Neural cell (in vitro differentiated cells): ENCODE data around the gene SLC4A1. TPM values are rescaled to one million over a fixed set of nuclear protein-coding genes. Genes with fewer than 3 reads are reported as not detected.

ENCODE experiments used
- H2AFZ ChIP-seq: fragments of 200-600, 300-800 bp; sonication (generic), shearing (Covaris generic); 2 replicates; pipeline ENCODE4 v1.6.0; 2014; ENCODE audit warnings: low read depth, mild to moderate bottlenecking, antibody characterized with exemption, low read length, moderate library complexity
- H3F3A ChIP-seq: fragments of 200-600 bp; shearing (Covaris generic); 2 replicates; pipeline ENCODE4 v1.6.1; 2016; ENCODE audit warnings: mild to moderate bottlenecking, moderate library complexity, mixed read lengths, antibody characterized with exemption, low read length; ENCODE audit not compliant: insufficient read depth, poor library complexity, severe bottlenecking
- H3K27ac ChIP-seq: fragments of 200-600, 300-800 bp; sonication (generic), shearing (Covaris generic); 2 replicates; pipeline ENCODE4 v1.5.1; 2014; ENCODE audit warnings: mild to moderate bottlenecking, low read length, moderate library complexity
- H3K27me3 ChIP-seq: fragments of 300-800, 200-600 bp; sonication (generic), shearing (Covaris generic); 2 replicates; pipeline ENCODE4 v1.6.0; 2014; ENCODE audit warnings: mild to moderate bottlenecking, low read depth, low read length, moderate library complexity; ENCODE audit not compliant: insufficient read depth
- H3K36me3 ChIP-seq: fragments of 300-800, 200-600 bp; sonication (generic), shearing (Covaris generic); 2 replicates; pipeline ENCODE4 v1.5.1; 2014; ENCODE audit warnings: mild to moderate bottlenecking, antibody characterized with exemption, low read length, moderate library complexity; ENCODE audit not compliant: insufficient read depth
- H3K4me2 ChIP-seq: fragments of 300-800, 200-600 bp; sonication (generic), shearing (Covaris generic); 2 replicates; pipeline ENCODE4 v1.6.0; 2014; ENCODE audit warnings: mild to moderate bottlenecking, low read length
- H3K4me3 ChIP-seq: fragments of 300-800, 200-600 bp; sonication (generic), shearing (Covaris generic); 2 replicates; pipeline ENCODE4 v1.5.1; 2014; ENCODE audit warnings: mild to moderate bottlenecking, low read length, moderate library complexity
- H3K79me2 ChIP-seq: fragments of 200-600 bp; shearing (Covaris generic); replicated peaks from 2 replicates; pipeline ENCODE4 v1.6.0; 2014; ENCODE audit warnings: mild to moderate bottlenecking, low read length, moderate library complexity; ENCODE audit not compliant: insufficient read depth
- H3K9ac ChIP-seq: fragments of 300-800, 200-600 bp; sonication (generic), shearing (Covaris generic); 2 replicates; pipeline ENCODE4 v1.6.1; 2016; ENCODE audit warnings: mild to moderate bottlenecking, low read length, mixed read lengths
- H3K9me2 ChIP-seq: fragments of 200-600 bp; shearing (Covaris generic); 2 replicates; pipeline ENCODE4 v1.6.1; 2016; ENCODE audit warnings: mild to moderate bottlenecking, low read length, mixed read lengths; ENCODE audit not compliant: insufficient read depth
- H3K9me3 ChIP-seq: fragments of 200-600, 300-800 bp; sonication (generic), shearing (Covaris generic); 2 replicates; pipeline ENCODE4 v1.6.1; 2016; ENCODE audit warnings: mild to moderate bottlenecking, mixed run types, low read length, moderate library complexity, mixed read lengths
- H4K20me1 ChIP-seq: fragments of 200-600 bp; shearing (Covaris generic); 2 replicates; pipeline ENCODE4 v1.6.1; 2016; ENCODE audit warnings: mild to moderate bottlenecking, mixed run types; ENCODE audit not compliant: insufficient read depth
- EP300 ChIP-seq: fragments of 450-650 bp; conservative IDR thresholded peaks from 2 replicates; pipeline ENCODE4 v1.6.1; 2014; ENCODE audit warnings: antibody characterized with exemption, mild to moderate bottlenecking, moderate library complexity; ENCODE audit not compliant: poor library complexity, severe bottlenecking
- EZH2 ChIP-seq: fragments of 200-600, 300-800 bp; shearing (Covaris generic), sonication (generic); IDR thresholded peaks from 2 replicates; pipeline ENCODE4 v1.6.1; 2014; ENCODE audit warnings: antibody characterized with exemption, low read length, borderline replicate concordance, mild to moderate bottlenecking; ENCODE audit not compliant: insufficient read depth, poor library complexity, severe bottlenecking
- MXI1 ChIP-seq: fragments of 450-650 bp; conservative IDR thresholded peaks from 2 replicates; pipeline ENCODE4 v1.6.1; 2014; ENCODE audit warnings: antibody characterized with exemption, mild to moderate bottlenecking; ENCODE audit not compliant: poor library complexity, severe bottlenecking
- POLR2AphosphoS5 ChIP-seq: IDR thresholded peaks from 2 replicates; pipeline ENCODE4 v1.6.1; 2012
- RAD21 ChIP-seq: fragments of 450-650 bp; conservative IDR thresholded peaks from 2 replicates; pipeline ENCODE4 v1.6.1; 2014; ENCODE audit warnings: antibody characterized with exemption, mild to moderate bottlenecking, moderate library complexity
- SMC3 ChIP-seq: fragments of 450-650 bp; conservative IDR thresholded peaks from 2 replicates; pipeline ENCODE4 v1.6.1; 2014; ENCODE audit warnings: antibody characterized with exemption, mild to moderate bottlenecking, moderate library complexity; ENCODE audit not compliant: poor library complexity
- TAF1 ChIP-seq: IDR thresholded peaks from 2 replicates; pipeline ENCODE4 v1.6.1; 2012; ENCODE audit warnings: low read depth
- polyA minus RNA-seq: library from RNA; depleted of rRNA, polyadenylated mRNA; stranded (reverse); fragments of >200 nt; gene quantifications from 2 replicates; pipeline ENCODE4 v1.2.3, GENCODE V29; 2014
- polyA plus RNA-seq: library from polyadenylated mRNA; depleted of rRNA; stranded (reverse); fragments of >200 nt; gene quantifications from 2 replicates; pipeline ENCODE4 v1.2.3, GENCODE V29; 2014
- TF ChIP-seq, protein P1 (sequence below): fragments of 450-650 bp; IDR thresholded peaks from 2 replicates; pipeline ENCODE4 v1.5.1; 2014; ENCODE audit warnings: antibody characterized with exemption, mild to moderate bottlenecking, moderate library complexity; ENCODE audit not compliant: poor library complexity, severe bottlenecking
- TF ChIP-seq, protein P2 (sequence below): IDR thresholded peaks from 2 replicates; pipeline ENCODE4 v1.6.1; 2012; ENCODE audit warnings: borderline replicate concordance

The SLC4A1 gene
- polyA plus RNA-seq (0.05 TPM in 1 of 2 replicates, not detected in the other), polyA minus RNA-seq (not detected in 2 replicates)

DNA sequence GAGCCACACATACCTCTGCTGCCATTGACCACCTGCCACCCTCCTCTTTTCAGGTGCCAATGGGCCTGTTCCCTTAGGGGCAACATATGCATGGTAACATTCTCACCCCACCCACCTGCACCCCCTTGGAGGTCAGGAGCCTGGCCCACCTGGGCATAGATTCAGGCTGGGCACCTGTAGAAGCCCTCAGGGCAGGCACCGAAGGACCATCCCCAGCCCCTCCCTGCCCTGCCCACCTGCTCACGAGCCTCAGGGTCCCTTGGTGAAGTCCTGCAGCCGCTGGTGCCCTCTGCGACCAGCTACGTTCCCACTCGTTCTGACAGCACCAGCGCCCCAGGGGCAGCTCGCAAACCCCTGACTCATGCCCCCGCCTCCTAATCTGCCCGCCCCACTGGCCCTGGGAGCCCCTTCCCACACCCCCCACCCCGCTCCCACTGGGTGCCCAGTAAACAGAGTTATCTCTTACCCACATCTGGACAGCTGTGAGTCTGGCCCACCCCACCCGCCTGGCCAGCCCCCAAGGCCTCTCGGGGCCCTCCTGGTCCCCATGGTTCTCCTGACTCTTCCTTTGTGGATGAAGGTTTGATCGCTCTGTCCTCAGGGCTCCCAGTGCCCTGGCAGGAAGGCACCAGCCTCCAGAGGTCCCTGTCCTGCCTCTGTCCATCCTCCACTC is at the start of gene SLC4A1:
TSS of gene SLC4A1 (minus strand) at position 318 of the 673 bp plus-strand sequence. CDS start 5,269 bp downstream, outside the sequence.
- no peaks in the 10 kb centered on the region for H3K9me2 ChIP-seq
- no peak within 1 kb of the TSS for H3K4me3 ChIP-seq
- H3K9ac ChIP-seq = no peak within 1 kb of the TSS
- no peak within 1 kb of the TSS for H3K4me2 ChIP-seq
- no peak within 1 kb of the TSS for H2AFZ ChIP-seq
- no peaks in the 10 kb centered on the region for H3K36me3 ChIP-seq
- TF ChIP-seq TAF1 = no peak
- no peak for TF ChIP-seq POLR2AphosphoS5
- TF ChIP-seq, protein P1, sequence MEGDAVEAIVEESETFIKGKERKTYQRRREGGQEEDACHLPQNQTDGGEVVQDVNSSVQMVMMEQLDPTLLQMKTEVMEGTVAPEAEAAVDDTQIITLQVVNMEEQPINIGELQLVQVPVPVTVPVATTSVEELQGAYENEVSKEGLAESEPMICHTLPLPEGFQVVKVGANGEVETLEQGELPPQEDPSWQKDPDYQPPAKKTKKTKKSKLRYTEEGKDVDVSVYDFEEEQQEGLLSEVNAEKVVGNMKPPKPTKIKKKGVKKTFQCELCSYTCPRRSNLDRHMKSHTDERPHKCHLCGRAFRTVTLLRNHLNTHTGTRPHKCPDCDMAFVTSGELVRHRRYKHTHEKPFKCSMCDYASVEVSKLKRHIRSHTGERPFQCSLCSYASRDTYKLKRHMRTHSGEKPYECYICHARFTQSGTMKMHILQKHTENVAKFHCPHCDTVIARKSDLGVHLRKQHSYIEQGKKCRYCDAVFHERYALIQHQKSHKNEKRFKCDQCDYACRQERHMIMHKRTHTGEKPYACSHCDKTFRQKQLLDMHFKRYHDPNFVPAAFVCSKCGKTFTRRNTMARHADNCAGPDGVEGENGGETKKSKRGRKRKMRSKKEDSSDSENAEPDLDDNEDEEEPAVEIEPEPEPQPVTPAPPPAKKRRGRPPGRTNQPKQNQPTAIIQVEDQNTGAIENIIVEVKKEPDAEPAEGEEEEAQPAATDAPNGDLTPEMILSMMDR = no peak
- no peak for TF ChIP-seq EZH2
- no peak for TF ChIP-seq SMC3
- TF ChIP-seq EP300 = no peak
- TF ChIP-seq RAD21 = no peak
- no peak for TF ChIP-seq MXI1
- TF ChIP-seq, protein P2, sequence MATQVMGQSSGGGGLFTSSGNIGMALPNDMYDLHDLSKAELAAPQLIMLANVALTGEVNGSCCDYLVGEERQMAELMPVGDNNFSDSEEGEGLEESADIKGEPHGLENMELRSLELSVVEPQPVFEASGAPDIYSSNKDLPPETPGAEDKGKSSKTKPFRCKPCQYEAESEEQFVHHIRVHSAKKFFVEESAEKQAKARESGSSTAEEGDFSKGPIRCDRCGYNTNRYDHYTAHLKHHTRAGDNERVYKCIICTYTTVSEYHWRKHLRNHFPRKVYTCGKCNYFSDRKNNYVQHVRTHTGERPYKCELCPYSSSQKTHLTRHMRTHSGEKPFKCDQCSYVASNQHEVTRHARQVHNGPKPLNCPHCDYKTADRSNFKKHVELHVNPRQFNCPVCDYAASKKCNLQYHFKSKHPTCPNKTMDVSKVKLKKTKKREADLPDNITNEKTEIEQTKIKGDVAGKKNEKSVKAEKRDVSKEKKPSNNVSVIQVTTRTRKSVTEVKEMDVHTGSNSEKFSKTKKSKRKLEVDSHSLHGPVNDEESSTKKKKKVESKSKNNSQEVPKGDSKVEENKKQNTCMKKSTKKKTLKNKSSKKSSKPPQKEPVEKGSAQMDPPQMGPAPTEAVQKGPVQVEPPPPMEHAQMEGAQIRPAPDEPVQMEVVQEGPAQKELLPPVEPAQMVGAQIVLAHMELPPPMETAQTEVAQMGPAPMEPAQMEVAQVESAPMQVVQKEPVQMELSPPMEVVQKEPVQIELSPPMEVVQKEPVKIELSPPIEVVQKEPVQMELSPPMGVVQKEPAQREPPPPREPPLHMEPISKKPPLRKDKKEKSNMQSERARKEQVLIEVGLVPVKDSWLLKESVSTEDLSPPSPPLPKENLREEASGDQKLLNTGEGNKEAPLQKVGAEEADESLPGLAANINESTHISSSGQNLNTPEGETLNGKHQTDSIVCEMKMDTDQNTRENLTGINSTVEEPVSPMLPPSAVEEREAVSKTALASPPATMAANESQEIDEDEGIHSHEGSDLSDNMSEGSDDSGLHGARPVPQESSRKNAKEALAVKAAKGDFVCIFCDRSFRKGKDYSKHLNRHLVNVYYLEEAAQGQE = no peak
- no peaks in the 10 kb centered on the region for H3F3A ChIP-seq
- H3K9me3 ChIP-seq = no peaks in the 10 kb centered on the region
- H3K27ac ChIP-seq = no peak within 1 kb of the TSS
- no peaks in the 10 kb centered on the region for H4K20me1 ChIP-seq
- no peaks in the 10 kb centered on the region for H3K79me2 ChIP-seq
- H3K27me3 ChIP-seq = no peaks in the 10 kb centered on the region

DNA sequence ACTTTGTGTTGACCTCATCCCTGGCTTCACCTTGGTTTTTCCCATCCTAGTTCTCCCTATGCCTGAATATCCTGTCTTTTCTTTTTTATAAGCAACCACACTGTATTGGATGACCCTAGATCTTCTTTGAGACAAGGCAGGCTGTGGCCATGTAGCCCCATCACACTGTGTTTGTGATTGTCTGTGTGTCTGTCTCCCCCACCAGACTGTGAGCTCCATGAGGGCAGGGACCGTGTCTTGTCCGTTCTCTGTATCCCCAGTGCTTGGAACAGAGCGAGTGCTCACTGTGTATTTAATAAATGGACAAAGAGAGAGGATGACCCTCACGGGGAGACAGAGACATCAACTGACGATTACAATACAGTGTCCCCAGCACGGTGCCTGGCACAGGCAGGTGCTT is 49.6 kb upstream of the SLC4A1 start:
- Histone ChIP-seq H3K9ac (no peak overlapping the region), H2AFZ (no peak overlapping the region), H3K9me2 (no peaks in the 10 kb centered on the region), H3F3A (no peaks in the 10 kb centered on the region), H3K9me3 (no peaks in the 10 kb centered on the region), H3K27me3 (peaks cover 18% of the 10 kb centered on the region), H3K27ac (no peak overlapping the region), H4K20me1 (no peaks in the 10 kb centered on the region), H3K79me2 (no peaks in the 10 kb centered on the region), H3K4me2 (no peak overlapping the region), H3K4me3 (no peak overlapping the region), H3K36me3 (peaks cover 12% of the 10 kb centered on the region)
- no peak for TF ChIP-seq SMC3
- TF ChIP-seq, protein P2 = no peak
- TF ChIP-seq EP300 = no peak
- TF ChIP-seq EZH2 = no peak
- TF ChIP-seq, protein P1 = no peak
- no peak for TF ChIP-seq MXI1
- TF ChIP-seq TAF1 = no peak
- TF ChIP-seq RAD21 = no peak
- no peak for TF ChIP-seq POLR2AphosphoS5
